GM19452 (cell line): ENCODE results near the gene SIX5.

Source experiments
- ATAC-seq: cut with Tn5 transposase; IDR thresholded peaks from one replicate; pipeline ENCODE4 v1.9.1; 2021; ENCODE audit not compliant: unreplicated experiment

Gene SIX5

DNA sequence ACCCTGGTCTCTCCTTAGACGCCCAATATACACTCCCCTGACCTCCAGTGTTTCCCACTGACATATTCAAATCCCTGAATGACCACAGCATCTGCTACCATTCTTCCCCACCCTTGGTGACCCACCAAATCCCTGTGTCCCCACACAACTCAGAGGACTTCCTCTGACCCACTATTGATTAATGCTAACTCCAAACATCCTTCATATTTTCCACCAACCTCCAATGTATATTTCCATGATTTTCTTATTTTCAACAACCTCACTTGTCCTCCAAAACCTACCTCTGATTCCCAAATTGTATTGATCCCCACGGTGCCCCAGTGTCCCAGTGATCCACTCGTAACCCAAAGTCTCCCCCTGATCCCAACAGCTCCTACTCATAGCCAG lies 24.1 kb upstream of the SIX5 start:
- no peak for ATAC-seq

DNA sequence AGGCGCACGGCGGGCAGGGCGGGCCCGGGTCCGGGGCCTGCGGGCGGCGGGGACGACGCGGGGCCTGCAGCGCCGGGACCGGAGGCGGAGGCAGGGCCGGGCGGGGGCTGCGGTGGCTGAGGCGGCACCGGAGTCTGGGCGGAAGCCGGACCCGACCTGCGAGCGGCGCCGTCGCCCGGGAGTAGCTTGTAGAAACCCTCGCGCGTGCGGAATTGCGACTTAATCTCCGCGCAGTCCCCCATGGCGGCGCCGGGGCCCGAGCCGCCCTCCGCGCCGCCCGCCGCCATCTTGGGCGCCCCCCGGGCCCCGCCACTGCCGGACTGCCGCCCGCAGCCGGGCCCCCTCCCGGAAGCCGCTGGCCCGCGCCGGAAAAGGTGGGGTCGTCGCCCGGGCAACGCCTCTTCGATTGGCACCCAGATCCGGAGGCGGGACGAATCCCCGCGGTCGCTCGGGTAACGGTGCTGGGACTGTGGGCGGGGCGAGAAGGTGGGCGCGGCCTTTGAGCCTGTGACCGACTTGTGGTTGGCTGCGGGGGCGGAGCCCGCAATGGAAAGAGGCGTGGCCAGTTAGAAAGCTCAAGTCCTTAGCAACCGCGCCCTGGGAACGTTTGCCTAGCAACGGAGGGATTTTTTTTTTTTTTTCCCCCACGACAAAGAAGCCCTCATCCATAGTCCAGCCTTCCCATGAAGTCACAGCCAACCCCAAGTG lies 23.6 kb upstream of the SIX5 start, which contains the start of gene DMWD:
DMWD (minus strand) TSS at position 376 of the 708 bp plus-strand sequence; CDS start at position 287, 89 bp downstream.
- peak; percentile 92 for ATAC-seq

DNA sequence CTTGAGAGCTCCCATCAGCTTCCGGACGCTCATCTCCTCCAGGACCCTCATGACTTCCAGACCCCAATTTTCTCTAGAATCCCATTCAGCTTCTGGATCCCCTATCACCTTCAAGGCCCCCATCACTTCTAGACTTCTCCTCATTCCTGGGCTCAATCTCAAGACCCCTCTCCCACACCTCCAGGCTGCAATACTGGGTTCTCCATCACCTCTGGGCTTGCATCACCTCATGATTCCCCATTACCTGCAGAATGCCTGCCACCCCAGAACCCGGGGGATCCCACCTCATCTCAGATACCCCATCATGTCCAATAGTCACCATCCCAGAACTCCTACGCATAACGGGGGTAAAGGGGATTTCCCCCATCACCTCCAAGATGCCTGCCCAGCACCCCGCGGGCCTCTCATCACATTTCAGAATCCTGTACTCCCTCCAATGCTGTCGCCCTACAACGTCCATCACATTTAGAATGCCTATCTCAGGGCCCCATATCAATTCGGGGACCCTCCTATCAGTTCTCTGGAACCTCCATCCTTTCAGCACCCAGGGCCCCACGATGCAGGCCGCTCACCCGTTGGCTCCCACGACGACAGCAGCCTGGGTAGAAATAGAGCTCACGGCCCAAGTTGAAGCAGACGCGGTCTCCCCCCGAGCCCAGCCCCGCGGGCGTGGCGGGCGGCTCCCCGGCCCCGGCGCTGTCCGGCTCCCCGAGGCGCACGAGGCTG lies 22.9 kb upstream of the SIX5 start:
- no peak for ATAC-seq

DNA sequence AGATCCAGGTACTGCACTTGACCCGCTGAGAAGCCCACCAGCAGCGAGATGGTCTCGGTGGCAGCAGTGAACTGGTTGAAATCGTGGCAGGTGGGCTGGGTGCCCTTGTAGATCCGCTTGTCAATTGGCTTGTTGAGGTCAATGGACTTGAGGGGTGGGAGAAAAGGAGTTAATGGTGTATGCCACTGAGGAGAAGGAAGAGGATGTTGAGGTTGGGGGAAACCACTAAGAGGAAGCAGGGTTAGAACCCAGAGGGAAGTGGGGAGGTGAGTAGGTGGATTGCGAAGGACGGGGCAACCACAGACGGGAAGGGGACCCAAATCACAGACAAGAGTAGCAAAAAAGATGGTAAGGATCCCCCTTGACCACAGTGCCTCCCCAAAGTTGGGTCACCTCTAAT lies 21.9 kb upstream of the SIX5 start:
- ATAC-seq: no peak

DNA sequence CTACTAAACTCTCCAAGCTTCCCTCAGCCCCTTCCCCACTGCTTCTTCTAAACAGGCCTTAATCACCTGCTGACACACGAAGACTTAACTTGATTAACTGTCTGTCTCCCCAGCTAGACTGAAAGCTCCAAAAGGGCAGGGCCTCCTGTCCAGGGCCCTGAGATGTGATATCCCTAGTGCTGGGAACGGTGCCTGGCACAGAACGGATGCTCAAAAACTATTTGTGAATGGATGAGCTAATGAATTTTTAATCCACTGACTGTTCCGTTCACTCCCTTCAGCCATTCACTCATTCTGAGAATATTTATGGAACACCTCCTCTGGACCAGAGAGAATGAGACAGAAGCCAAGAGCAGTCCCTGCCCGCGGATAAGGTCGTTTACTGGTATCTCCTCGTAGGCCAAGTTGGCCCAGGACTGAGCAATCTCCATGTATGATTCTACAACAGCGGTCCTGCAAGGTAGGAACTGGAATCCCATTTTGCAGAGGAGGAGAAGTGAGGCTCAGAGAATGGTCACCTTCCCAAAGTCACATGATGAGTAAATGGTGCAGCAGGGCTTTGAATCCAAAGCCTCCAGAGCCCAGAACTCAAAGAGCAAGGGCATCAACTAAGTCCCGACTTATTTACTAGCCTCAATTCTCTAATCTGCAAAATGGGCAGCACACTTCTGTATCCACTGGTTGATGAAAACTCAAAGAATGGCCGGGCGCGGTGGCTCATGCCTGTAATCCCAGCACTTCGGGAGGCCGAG lies 20.2 kb upstream of the SIX5 start:
- no peak for ATAC-seq

DNA sequence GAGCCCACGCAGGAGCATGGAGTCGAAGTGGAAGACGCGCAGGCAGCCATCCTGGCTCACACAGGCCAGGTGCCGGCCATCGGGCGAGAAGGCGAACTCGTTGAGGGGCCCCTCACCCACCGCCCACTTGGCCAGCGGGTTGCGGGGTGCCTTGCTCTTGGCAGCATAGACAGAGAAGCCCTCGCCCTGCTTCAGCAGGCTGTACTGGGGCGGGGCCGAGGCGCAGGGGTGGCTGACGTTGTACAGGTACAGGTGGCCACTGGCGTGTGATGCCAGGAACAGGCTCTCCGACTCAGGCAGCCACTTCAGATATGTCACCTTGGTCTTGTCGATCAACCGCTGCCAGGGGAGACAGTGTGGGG lies 17.5 kb upstream of the SIX5 start:
- ATAC-seq: no peak

DNA sequence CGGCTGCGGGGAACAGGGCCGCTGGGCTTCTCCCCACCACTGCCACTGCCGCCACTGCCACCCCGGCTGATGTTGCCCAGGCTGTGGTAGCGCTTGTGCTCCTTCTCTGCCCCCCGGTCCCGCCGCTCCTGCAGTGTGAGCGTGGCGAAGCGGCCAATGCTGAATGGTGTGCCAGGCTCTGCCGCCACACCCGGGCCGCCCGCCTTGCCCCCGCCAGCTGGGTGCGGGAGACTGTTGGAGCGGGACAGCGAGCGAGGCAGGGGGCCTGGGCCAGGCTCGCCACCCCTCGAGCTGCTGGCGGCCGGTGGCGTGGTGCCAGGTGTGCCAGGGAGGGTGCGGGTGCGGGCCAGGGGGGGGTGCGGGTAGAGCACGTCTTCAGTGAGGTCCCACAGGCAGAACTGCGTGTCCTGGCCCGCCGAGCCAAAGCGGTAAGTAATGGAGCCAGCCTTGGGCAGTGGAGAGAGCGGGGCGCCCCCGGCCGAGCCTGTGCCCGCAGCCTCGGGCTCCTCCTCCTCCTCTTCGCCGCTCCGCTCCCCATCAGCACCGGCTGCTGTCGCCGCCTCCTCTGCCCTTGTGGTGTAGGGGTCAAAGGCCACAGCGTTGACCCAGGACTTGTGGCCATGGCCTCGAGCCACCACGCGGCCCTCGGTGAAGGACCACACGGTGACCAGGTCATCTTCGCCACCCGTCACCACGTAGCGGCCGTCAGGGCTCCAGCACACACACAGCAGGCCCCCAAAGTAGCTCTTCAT lies 16.9 kb upstream of the SIX5 start:
- no peak for ATAC-seq

DNA sequence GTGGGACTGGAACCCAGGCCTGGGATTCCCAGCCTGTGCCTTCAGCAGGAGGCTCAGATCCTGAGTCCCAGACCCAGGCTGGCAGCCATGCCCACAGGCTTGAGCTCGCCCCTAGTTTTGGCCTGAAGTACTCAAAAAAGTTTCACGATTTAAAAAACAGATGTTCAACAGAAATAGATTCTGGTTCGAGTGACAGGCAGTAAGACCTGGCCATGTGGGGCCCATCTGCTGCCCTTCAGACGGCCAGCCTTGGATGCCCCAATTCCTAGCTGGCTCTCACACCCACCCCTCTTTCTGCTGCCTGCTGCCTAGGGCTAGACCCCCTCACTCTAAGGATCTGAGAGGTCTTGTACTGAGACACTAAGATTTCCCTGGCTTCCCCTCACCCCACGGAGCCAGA lies 16.0 kb upstream of the SIX5 start:
- ATAC-seq: no peak

DNA sequence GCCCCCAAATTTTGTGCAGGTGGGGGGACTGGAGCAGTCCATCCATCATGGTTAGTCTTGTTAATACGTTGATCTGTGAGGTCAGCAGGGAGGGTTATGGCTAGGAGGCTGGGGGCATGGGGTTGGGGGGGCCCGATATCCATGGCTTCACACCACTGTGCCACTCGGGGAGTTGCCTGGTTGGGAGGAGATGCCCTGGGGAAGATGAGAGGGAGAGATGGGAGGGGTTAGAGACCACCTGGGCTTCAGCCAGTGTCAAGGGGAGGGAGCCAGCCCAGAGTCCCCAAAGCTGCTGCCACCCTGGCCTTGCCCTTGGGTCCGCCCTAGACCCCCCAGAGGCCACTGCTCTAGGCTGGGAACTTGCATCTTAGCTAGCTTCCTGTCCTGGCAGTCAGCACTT lies 15.0 kb upstream of the SIX5 start:
- ATAC-seq: no peak

DNA sequence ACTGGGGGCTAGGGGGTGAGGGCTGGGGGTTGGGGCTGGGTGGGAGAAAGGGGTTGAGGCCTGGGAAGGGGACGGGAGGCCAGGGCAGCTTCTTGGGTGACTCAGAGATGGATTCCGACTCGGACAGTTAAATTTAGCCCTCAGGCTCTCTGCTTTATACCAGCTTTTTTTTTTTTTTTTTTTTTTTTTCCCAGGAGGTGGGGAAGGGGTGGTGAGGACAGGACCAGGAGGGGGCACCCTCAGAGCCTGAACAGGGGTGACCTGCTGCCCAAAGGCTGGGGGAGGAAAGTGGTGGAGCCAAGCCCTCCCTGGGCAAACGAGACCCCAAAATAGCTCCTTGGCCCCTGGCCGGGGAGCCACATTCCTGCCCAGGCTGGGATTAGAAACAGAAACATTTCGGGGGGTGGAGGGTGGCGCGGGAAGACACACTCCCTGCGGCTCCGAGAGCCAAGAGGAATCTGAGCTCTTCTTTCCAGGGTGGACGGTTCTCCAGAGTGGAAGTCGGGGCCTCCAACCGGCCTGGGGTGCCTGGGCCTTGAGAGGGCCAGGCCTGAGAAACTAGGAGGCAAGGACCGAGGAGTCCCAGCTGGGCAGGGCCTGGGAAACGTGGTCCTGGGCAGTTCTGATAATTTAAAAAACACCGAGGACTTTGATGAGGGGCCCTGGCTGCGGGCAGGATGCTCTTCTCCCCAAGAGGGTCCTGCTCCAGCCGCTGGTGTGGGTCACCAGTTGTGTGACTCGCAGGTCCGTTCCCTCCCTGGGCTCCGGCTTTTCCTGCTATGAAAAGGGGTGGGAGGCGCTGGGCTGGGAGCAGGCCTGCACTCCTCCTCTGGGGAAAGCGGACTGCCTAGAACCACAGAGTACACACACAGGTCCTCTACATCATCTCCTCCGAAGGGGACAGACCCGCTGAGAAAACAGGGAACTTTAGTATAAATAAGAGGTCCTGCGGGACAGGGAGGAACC lies 14.1 kb upstream of the SIX5 start:
- no peak for ATAC-seq

DNA sequence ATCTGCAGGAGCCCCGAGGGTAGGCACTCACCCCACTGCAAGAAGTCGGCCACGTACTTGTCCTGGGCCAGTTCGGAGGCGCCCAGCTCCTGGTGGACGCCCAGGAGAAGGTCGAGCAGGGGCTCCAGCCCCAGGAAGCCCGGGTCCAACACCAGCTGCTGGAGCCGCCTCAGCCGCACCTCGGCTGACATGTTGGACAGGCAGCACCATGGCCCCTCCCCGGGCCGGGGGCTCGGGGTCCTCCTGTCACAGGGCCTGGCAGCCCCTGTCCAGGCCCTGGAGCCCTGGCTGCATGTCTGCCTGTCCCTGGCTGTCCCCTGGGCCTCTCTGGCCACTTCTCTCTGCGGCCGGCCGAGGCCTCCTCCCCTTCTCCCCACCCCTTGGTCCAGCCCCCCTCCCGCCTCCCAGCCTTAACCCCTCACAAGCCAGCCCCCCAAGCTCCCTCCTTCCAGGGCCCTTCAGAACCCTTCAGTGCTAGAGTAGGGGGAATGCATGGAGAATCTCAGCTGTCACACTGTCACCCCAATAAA lies 13.2 kb upstream of the SIX5 start, which contains the start of gene DMPK:
DMPK (minus strand) TSS at position 329 of the 530 bp plus-strand sequence; CDS start at position 191, 138 bp downstream.
- no peak for ATAC-seq

DNA sequence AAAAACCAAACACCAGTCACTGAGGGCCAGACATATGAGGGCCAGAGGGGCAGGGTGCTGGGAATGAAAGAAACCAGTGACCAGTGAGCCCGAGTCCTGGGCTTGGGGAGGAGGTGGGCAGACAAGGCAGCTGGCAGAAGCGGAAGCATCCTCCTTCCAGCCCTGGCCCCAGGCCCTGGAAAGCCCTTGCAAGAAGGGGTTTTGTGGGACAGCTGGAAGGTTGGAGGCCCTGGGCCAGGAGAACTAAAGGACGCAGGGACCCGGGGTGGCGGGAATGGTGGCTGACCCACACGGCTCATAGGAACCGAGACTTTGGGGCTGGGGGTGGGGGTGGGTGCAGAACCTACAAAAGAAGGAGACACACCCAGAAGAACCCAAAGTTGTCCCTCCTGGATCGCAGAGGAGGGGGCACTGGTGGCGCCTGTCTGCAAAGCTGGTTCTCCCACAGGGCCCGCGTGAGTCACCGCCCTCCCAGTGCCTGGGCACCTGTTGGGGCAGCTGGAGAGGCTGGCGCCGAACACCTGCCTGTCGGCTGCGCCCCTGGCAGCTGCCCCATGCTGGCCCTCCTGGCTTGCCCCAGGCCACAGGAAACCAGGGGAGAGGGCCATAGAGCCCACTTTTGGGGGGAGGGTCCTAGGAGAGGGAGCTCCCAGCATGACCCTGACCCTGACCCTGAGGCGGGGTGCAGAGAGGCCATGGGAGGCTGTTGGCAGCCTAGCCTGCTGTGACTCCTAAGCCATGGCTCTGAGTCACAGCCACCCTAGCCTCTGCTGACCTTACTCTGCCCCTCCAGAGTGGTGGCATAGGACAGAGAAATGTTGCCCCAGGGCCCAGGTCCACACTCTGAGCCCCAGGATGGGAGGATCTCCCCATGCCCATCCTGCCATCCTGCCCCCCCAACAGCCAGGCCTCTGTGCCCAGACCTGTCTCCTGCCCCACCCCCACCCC lies 12.4 kb upstream of the SIX5 start:
- no peak for ATAC-seq

DNA sequence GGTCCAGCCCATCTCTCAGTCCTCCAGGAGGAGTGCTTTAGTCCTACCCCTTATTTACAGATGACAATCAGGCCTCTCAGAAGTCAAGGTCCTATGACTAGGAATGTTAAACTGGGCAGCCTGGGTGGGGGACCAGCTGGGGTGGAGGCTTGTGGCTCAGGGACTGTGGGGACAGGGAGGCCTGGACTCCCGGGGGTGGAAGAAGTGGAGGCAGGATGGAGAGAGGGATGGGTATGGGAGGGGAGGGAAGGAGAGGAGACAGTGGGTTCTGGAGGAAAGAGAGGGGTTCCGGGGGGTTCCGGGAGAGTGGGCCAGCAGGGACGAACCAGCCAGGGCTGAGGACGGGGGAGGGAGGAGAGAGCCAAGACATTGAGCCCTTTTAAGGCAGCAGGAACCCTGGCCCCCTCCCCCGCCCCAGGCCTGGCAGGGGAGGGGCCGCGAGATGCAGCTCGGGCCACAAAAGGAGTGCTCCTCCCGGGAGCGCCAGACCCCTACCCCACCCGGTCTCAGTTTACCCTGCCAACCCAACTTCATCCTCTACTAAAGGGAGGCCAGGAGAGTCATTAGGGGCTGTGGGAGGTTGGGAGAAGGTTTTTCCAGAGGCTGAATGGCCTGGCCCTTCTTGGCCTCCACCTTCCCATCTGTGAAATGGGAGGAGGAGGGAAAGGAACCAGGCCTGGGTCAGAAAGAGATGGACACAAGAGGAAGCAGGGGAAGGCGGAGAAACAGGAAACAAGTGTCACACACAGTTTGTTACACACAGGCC lies 11.6 kb upstream of the SIX5 start:
- no peak for ATAC-seq

DNA sequence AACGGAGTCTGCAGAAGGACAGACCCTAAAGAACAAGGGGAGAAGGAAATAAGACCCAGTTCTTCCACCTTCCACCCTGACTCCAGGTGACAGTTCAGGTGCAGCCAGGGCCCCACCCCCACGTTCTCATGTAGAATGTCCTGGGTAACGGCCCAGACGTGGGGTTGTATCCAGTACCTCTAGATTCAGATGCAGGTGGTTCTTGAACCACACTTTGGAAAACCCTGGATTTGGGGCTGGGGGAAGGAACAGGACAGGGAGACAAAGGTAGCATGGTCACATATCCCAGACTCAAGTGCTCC lies 11.0 kb upstream of the SIX5 start:
- no peak for ATAC-seq

DNA sequence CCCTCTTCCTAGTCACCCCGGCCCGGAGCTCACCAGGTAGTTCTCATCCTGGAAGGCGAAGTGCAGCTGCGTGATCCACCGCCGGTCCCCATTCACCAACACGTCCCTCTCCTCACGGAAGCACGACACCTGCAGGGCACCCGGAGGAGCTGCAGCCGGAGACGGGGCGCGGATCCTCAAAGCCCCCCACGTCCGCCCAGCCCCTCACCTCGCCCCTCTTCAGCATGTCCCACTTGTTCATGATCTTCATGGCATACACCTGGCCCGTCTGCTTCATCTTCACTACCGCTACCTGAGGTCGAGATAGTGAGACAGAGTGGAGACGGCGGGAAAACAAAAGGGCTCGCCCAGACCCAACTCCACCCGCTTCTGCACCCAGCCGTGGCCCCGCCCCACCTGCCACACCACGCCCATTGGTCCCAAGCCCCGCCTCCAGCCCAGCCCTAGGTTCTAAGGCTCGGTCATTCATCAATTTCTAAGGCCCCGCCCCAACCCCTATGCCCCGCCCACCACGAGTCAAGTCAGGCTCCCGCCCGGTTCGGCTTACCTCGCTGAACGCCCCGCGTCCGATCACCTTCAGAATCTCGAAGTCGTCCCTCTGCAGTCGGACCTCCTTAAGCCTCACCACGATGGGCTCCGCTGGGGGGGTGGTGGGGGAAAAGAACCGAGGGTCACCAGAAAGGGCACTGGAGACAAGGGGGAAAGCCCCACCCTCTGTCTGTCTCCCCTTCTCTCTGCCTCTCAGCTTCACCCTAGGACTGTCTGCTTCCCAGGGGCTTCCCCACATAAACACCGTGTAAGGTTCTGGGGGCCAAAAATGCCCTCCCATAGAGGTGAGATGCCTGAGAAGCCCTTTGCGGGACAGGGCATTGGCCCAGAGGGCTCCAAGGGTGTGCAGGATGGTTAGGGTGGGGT lies 10.4 kb upstream of the SIX5 start:
- peak; percentile 85 for ATAC-seq

DNA sequence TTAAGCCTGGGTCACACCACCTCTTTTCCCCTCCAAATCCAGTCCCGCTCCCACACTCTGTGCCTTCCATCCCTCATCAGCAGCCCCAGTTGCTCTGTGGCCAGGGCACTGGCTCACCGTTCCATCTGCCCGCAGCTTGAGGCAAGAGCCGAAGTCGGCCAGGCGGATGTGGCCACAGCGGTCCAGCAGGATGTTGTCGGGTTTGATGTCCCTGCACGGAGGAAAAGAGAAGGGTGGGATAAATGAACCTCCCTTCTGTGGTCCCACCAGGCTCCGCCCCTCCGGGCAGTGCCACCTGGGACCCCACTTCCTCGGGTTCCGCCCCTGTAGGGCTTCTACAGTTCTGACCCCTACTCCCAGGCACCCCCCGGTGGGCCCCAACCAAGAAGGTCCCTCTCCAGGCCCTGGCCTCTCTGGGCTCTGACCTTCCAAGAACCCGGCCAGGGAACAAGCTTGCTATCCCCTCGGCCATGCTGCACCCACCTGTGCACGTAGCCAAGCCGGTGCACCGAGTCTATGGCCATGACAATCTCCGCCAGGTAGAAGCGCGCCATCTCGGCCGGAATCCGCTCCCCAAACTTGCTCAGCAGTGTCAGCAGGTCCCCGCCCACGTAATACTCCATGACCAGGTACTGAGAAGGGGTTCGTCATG lies 9.1 kb upstream of the SIX5 start:
- no peak for ATAC-seq
